ENCODE data around the gene CCDC30. TPM values are rescaled to one million over a fixed set of nuclear protein-coding genes. Genes with fewer than 3 reads are reported as not detected.

CCDC30 gene
- total and polyA plus RNA-seq, 10 of the 15 experiments (the other 5 are each of a cell fraction or from before 2014, with no cell fraction given) = 0.46 to 1.8 (median 1.0) TPM

- no peak for TF ChIP-seq ZNF592 (IDR thresholded peaks at IDR 0.05)
- no peak for TF ChIP-seq ESRRA (IDR thresholded peaks at IDR 0.05; ENCODE audit: low read length)
- no peak for TF ChIP-seq CHD4 (IDR thresholded peaks at IDR 0.05)
- TF ChIP-seq E2F4 (IDR thresholded peaks at IDR 0.05; ENCODE audit: low read depth, low read length) = no peak
- no peak for TF ChIP-seq SRF (IDR thresholded peaks at IDR 0.05; ENCODE audit: low read depth in 2 of 2, low read length in 2 of 2)
- no peak for TF ChIP-seq BRCA1 (IDR thresholded peaks at IDR 0.05; ENCODE audit: low read depth, low read length)
- TF ChIP-seq CBX3 (IDR thresholded peaks at IDR 0.05; ENCODE audit: borderline replicate concordance, low read depth) = no peak
- TF ChIP-seq CREB1 (IDR thresholded peaks at IDR 0.05; ENCODE audit: low read depth) = peak; percentile 48; the same call in 1 of the 2 replicates
- TF ChIP-seq ZNF622 (IDR thresholded peaks at IDR 0.05) = no peak
- no peak for TF ChIP-seq ZNF384 (IDR thresholded peaks at IDR 0.05; ENCODE audit: borderline replicate concordance, low read depth, low read length)
- no peak for TF ChIP-seq SMARCA5 (IDR thresholded peaks at IDR 0.05)
- no peak for TF ChIP-seq EZH2 (IDR thresholded peaks at IDR 0.05; ENCODE audit: borderline replicate concordance, control insufficient read depth, low read depth, low read length)
- TF ChIP-seq EGR1 (IDR thresholded peaks at IDR 0.05; ENCODE audit: borderline replicate concordance in 1 of 2, low read depth in 2 of 2, low read length in 2 of 2) = peak; percentile 49 to 96
- TF ChIP-seq HCFC1 (IDR thresholded peaks at IDR 0.05; ENCODE audit: low read length) = no peak; the same call in 1 of the 2 replicates
- no peak for TF ChIP-seq JUNB (IDR thresholded peaks at IDR 0.05)
Measured at GRCh38 chr1:42682739-42683531, 219.8 kb downstream of the CCDC30 start (continued).

Measured in GM12878 (cell line).